ENCODE data around the gene MMEL1. TPM values are rescaled to one million over a fixed set of nuclear protein-coding genes. Genes with fewer than 3 reads are reported as not detected.
"Not testable (repeated sequence)": the region's sequence is repeated elsewhere in the genome, so short reads cannot be mapped to it uniquely, and the experiment has no call there.

The MMEL1 gene
- total and polyA plus RNA-seq, 4 experiments from 2014 or later = 0.67 to 8.1 (median 3.2) TPM

- H3K4me3 Mint-ChIP-seq; POLR2A ChIA-PET (ENCODE audit: partially characterized antibody); H3K9me3 ChIP-seq (ENCODE audit: control insufficient read depth in 1 of 2, low read length in 2 of 2); H3K9me3 Mint-ChIP-seq; H3K27ac ChIP-seq (ENCODE audit: low read depth, low read length); intact Hi-C loops (cut with micrococcal nuclease); H3K27me3 ChIP-seq (ENCODE audit: insufficient read depth, low read length); H3K4me3 ChIP-seq (ENCODE audit: low read length in 2 of 2); H3K4me1 ChIP-seq (ENCODE audit: insufficient read depth, low read length); CTCF ChIA-PET (ENCODE audit: partially characterized antibody); H3K27ac Mint-ChIP-seq; DNase-seq; H3K36me3 Mint-ChIP-seq; H3K36me3 ChIP-seq (ENCODE audit: insufficient read depth, low read length): not testable (repeated sequence)
- peaks cover 19 to 29% of the 10 kb centered on the region in 2 donors for H3K27me3 Mint-ChIP-seq
- H3K4me1 Mint-ChIP-seq = peaks cover 2 to 18% (median 10%) of the 10 kb centered on the region in 4 donors
These were observed 7.1 kb downstream of the MMEL1 start for GRCh38 chr1:2625748-2626147.

- ChIA-PET CTCF (ENCODE audit: partially characterized antibody) (no interaction called here), POLR2A (ENCODE audit: partially characterized antibody) (no interaction called here)
- DNase-seq = no peak
- H3K9me3 Mint-ChIP-seq = peaks cover 0 to 9% (median under 1%) of the 10 kb centered on the region in 8 donors
- no peak overlapping the region for H3K4me3 Mint-ChIP-seq
- peaks cover 1 to 18% (median 8%) of the 10 kb centered on the region in 4 donors for H3K4me1 Mint-ChIP-seq
- no peaks in the 10 kb centered on the region for H3K4me1 ChIP-seq (ENCODE audit: insufficient read depth, low read length)
- H3K27me3 Mint-ChIP-seq = peaks cover 19 to 25% of the 10 kb centered on the region in 2 donors
- H3K9me3 ChIP-seq (ENCODE audit: control insufficient read depth in 1 of 2, low read length in 2 of 2) = no peaks in the 10 kb centered on the region
- peaks cover 9% of the 10 kb centered on the region for H3K27me3 ChIP-seq (ENCODE audit: insufficient read depth, low read length)
- no peaks in the 10 kb centered on the region for H3K36me3 ChIP-seq (ENCODE audit: insufficient read depth, low read length)
- no peak overlapping the region for H3K4me3 ChIP-seq (ENCODE audit: low read length in 2 of 2)
- no peaks in the 10 kb centered on the region for H3K36me3 Mint-ChIP-seq
- H3K27ac Mint-ChIP-seq = no peak overlapping the region
- intact Hi-C loops (cut with micrococcal nuclease) = no loop called here
- H3K27ac ChIP-seq (ENCODE audit: low read depth, low read length) = no peak overlapping the region
These were observed 7.5 kb downstream of the MMEL1 start for GRCh38 chr1:2625311-2625710.

- Histone ChIP-seq H3K4me3 (ENCODE audit: low read length in 2 of 2) (no peak overlapping the region), H3K27me3 (ENCODE audit: insufficient read depth, low read length) (peaks cover 9% of the 10 kb centered on the region), H3K27ac (ENCODE audit: low read depth, low read length) (no peak overlapping the region), H3K9me3 (ENCODE audit: control insufficient read depth in 1 of 2, low read length in 2 of 2) (no peaks in the 10 kb centered on the region), H3K4me1 (ENCODE audit: insufficient read depth, low read length) (no peaks in the 10 kb centered on the region), H3K36me3 (ENCODE audit: insufficient read depth, low read length) (no peaks in the 10 kb centered on the region)
- peaks cover 0 to 14% (median 2%) of the 10 kb centered on the region in 8 donors for H3K9me3 Mint-ChIP-seq
- DNase-seq = no peak
- H3K27me3 Mint-ChIP-seq = peaks cover 19 to 22% of the 10 kb centered on the region in 2 donors
- POLR2A ChIA-PET (ENCODE audit: partially characterized antibody) = no interaction called here
- intact Hi-C loops (cut with micrococcal nuclease) = no loop called here
- CTCF ChIA-PET (ENCODE audit: partially characterized antibody) = no interaction called here
- H3K36me3 Mint-ChIP-seq = peaks cover 0 to 3% of the 10 kb centered on the region in 2 donors
- no peak overlapping the region for H3K27ac Mint-ChIP-seq
- no peak overlapping the region for H3K4me3 Mint-ChIP-seq
- H3K4me1 Mint-ChIP-seq = peaks cover 1 to 18% (median 7%) of the 10 kb centered on the region in 4 donors
These were observed 8.0 kb downstream of the MMEL1 start for GRCh38 chr1:2624735-2625300.

- CTCF ChIA-PET (ENCODE audit: partially characterized antibody) = no interaction called here
- no peak overlapping the region for H3K27ac Mint-ChIP-seq
These were observed 9.1 kb downstream of the MMEL1 start for GRCh38 chr1:2623571-2624337.

GRCh38 chr1:2617971-2618470 is 14.8 kb downstream of the MMEL1 start:
- H3K4me3 Mint-ChIP-seq = no peak overlapping the region
- H3K36me3 ChIP-seq (ENCODE audit: insufficient read depth, low read length) = no peaks in the 10 kb centered on the region
- intact Hi-C loops (cut with micrococcal nuclease) = no loop called here
- POLR2A ChIA-PET (ENCODE audit: partially characterized antibody) = interaction anchor here (0.5 kb wide), 1 partner anchor 1193 kb away, joined by 3 read pairs; no protein-coding TSS in a partner anchor
- H3K4me3 ChIP-seq (ENCODE audit: low read length in 2 of 2) = no peak overlapping the region
- peaks cover 5 to 21% of the 10 kb centered on the region in 2 donors for H3K36me3 Mint-ChIP-seq
- H3K4me1 Mint-ChIP-seq = peaks cover 0 to 8% (median 4%) of the 10 kb centered on the region in 4 donors
- no peaks in the 10 kb centered on the region for H3K27me3 ChIP-seq (ENCODE audit: insufficient read depth, low read length)
- H3K27me3 Mint-ChIP-seq = peaks cover 9 to 12% of the 10 kb centered on the region in 2 donors
- H3K27ac ChIP-seq (ENCODE audit: low read depth, low read length) = no peak overlapping the region
- H3K9me3 ChIP-seq (ENCODE audit: control insufficient read depth in 1 of 2, low read length in 2 of 2) = peaks cover 0 to 7% of the 10 kb centered on the region in 2 donors
- H3K9me3 Mint-ChIP-seq = peaks cover 6 to 55% (median 39%) of the 10 kb centered on the region in 8 donors
- no peak overlapping the region for H3K27ac Mint-ChIP-seq
- H3K4me1 ChIP-seq (ENCODE audit: insufficient read depth, low read length) = no peaks in the 10 kb centered on the region
- CTCF ChIA-PET (ENCODE audit: partially characterized antibody) = no interaction called here
- no peak for DNase-seq

More at GRCh38 chr1:2623571-2624337, 9.1 kb downstream of the MMEL1 start:
- POLR2A ChIA-PET (ENCODE audit: partially characterized antibody) = no interaction called here
- peaks cover 1 to 18% (median 7%) of the 10 kb centered on the region in 4 donors for H3K4me1 Mint-ChIP-seq
- H3K36me3 Mint-ChIP-seq = peaks cover 0 to 6% of the 10 kb centered on the region in 2 donors
- H3K36me3 ChIP-seq (ENCODE audit: insufficient read depth, low read length) = no peaks in the 10 kb centered on the region
- H3K9me3 Mint-ChIP-seq = peaks cover 0 to 16% (median 5%) of the 10 kb centered on the region in 8 donors
- H3K9me3 ChIP-seq (ENCODE audit: control insufficient read depth in 1 of 2, low read length in 2 of 2) = no peaks in the 10 kb centered on the region
- H3K27ac ChIP-seq (ENCODE audit: low read depth, low read length) = no peak overlapping the region
- peaks cover 9% of the 10 kb centered on the region for H3K27me3 ChIP-seq (ENCODE audit: insufficient read depth, low read length)
- no peak overlapping the region for H3K4me3 ChIP-seq (ENCODE audit: low read length in 2 of 2)
- intact Hi-C loops (cut with micrococcal nuclease) = no loop called here
- H3K4me1 ChIP-seq (ENCODE audit: insufficient read depth, low read length) = no peaks in the 10 kb centered on the region
- no peak for DNase-seq
- no peak overlapping the region for H3K4me3 Mint-ChIP-seq
- H3K27me3 Mint-ChIP-seq = peaks cover 21 to 22% of the 10 kb centered on the region in 2 donors

- Mint-ChIP-seq H3K4me3 (no peak overlapping the region), H3K9me3 (peaks cover 6 to 45% (median 33%) of the 10 kb centered on the region in 8 donors), H3K27ac (no peak overlapping the region), H3K36me3 (peaks cover 5 to 15% of the 10 kb centered on the region in 2 donors), H3K4me1 (no peaks in the 10 kb centered on the region), H3K27me3 (peaks cover 8 to 9% of the 10 kb centered on the region in 2 donors)
- no peak overlapping the region for H3K27ac ChIP-seq (ENCODE audit: low read depth, low read length)
- H3K9me3 ChIP-seq (ENCODE audit: control insufficient read depth in 1 of 2, low read length in 2 of 2) = peaks cover 0 to 7% of the 10 kb centered on the region in 2 donors
- ChIA-PET POLR2A (ENCODE audit: partially characterized antibody) (no interaction called here), CTCF (ENCODE audit: partially characterized antibody) (interaction anchor here (0.9 to 1.8 kb wide), 2 partner anchors 27 to 299 kb away, joined by 3 read pairs; no protein-coding TSS in a partner anchor)
- H3K4me3 ChIP-seq (ENCODE audit: low read length in 2 of 2) = no peak overlapping the region
- intact Hi-C loops (cut with micrococcal nuclease) = no loop called here
- no peaks in the 10 kb centered on the region for H3K36me3 ChIP-seq (ENCODE audit: insufficient read depth, low read length)
- no peaks in the 10 kb centered on the region for H3K27me3 ChIP-seq (ENCODE audit: insufficient read depth, low read length)
- no peak for DNase-seq
- no peaks in the 10 kb centered on the region for H3K4me1 ChIP-seq (ENCODE audit: insufficient read depth, low read length)
These were observed 18.7 kb downstream of the MMEL1 start for GRCh38 chr1:2614145-2614544.

GRCh38 chr1:2612591-2613365 is 20.0 kb downstream of the MMEL1 start:
- Histone ChIP-seq H3K4me3 (ENCODE audit: low read length in 2 of 2) (no peak overlapping the region), H3K36me3 (ENCODE audit: insufficient read depth, low read length) (no peaks in the 10 kb centered on the region), H3K9me3 (ENCODE audit: control insufficient read depth in 1 of 2, low read length in 2 of 2) (peaks cover 0 to 7% of the 10 kb centered on the region in 2 donors), H3K27ac (ENCODE audit: low read depth, low read length) (no peak overlapping the region), H3K4me1 (ENCODE audit: insufficient read depth, low read length) (no peaks in the 10 kb centered on the region), H3K27me3 (ENCODE audit: insufficient read depth, low read length) (no peaks in the 10 kb centered on the region)
- DNase-seq = no peak
- peaks cover 8 to 9% of the 10 kb centered on the region in 2 donors for H3K27me3 Mint-ChIP-seq
- H3K4me1 Mint-ChIP-seq = no peaks in the 10 kb centered on the region
- CTCF ChIA-PET (ENCODE audit: partially characterized antibody) = interaction anchor here (1.8 kb wide), 1 partner anchor 26 kb away, joined by 3 read pairs; no protein-coding TSS in a partner anchor
- H3K9me3 Mint-ChIP-seq = peaks cover 6 to 41% (median 33%) of the 10 kb centered on the region in 8 donors
- no peak overlapping the region for H3K4me3 Mint-ChIP-seq
- H3K27ac Mint-ChIP-seq = peak overlapping the region in 1 of 7 donors; percentile 63
- intact Hi-C loops (cut with micrococcal nuclease) = no loop called here
- POLR2A ChIA-PET (ENCODE audit: partially characterized antibody) = no interaction called here
- peaks cover 5 to 15% of the 10 kb centered on the region in 2 donors for H3K36me3 Mint-ChIP-seq
